Mesothelial cell of epicardium (in vitro differentiated cells): ENCODE data around the gene PCDHGB6. TPM values are rescaled to one million over a fixed set of nuclear protein-coding genes. Genes with fewer than 3 reads are reported as not detected.

Source experiments
- DNase-seq, 2 experiments: peaks; one replicate each; pipeline ENCODE4 v3.0.0; 2021; ENCODE audit warnings: low spot score in 2 of 2; ENCODE audit not compliant: unreplicated experiment in 2 of 2
- H3K27ac Mint-ChIP-seq: 2 replicates; pipeline ENCODE4 v1.8.0; 2021; ENCODE audit warnings: mixed read lengths
- H3K27me3 Mint-ChIP-seq: 2 replicates; pipeline ENCODE4 v1.8.0; 2021; ENCODE audit warnings: low read depth, mixed read lengths
- H3K36me3 Mint-ChIP-seq: 2 replicates; pipeline ENCODE4 v1.8.0; 2021; ENCODE audit warnings: mixed read lengths
- H3K4me1 Mint-ChIP-seq: 2 replicates; pipeline ENCODE4 v1.8.0; 2021; ENCODE audit warnings: mixed read lengths
- H3K4me3 Mint-ChIP-seq: 2 replicates; pipeline ENCODE4 v1.8.0; 2021; ENCODE audit warnings: mild to moderate bottlenecking, moderate library complexity, mixed read lengths
- H3K9me3 Mint-ChIP-seq: 2 replicates; pipeline ENCODE4 v1.8.0; 2021; ENCODE audit warnings: mixed read lengths
- total RNA-seq: library from RNA; stranded (reverse); gene quantifications from 3 replicates; pipeline ENCODE4 v1.2.1, GENCODE V29; 2021
- TF ChIP-seq, protein P1 (sequence below): fragments of 200-600 bp; sonication (generic); IDR thresholded peaks from one replicate; pipeline ENCODE4 v1.5.0; 2021; ENCODE audit warnings: antibody characterized with exemption; ENCODE audit not compliant: unreplicated experiment

The PCDHGB6 gene
- total RNA-seq, 1 donor from 2014 or later: 75.7 TPM

- Mint-ChIP-seq H3K4me3 (no peak overlapping the region), H3K27ac (peak overlapping the region; percentile 17), H3K9me3 (peaks cover 53% of the 10 kb centered on the region), H3K4me1 (no peaks in the 10 kb centered on the region), H3K36me3 (peaks cover 77% of the 10 kb centered on the region), H3K27me3 (no peaks in the 10 kb centered on the region)
- TF ChIP-seq, protein P1, sequence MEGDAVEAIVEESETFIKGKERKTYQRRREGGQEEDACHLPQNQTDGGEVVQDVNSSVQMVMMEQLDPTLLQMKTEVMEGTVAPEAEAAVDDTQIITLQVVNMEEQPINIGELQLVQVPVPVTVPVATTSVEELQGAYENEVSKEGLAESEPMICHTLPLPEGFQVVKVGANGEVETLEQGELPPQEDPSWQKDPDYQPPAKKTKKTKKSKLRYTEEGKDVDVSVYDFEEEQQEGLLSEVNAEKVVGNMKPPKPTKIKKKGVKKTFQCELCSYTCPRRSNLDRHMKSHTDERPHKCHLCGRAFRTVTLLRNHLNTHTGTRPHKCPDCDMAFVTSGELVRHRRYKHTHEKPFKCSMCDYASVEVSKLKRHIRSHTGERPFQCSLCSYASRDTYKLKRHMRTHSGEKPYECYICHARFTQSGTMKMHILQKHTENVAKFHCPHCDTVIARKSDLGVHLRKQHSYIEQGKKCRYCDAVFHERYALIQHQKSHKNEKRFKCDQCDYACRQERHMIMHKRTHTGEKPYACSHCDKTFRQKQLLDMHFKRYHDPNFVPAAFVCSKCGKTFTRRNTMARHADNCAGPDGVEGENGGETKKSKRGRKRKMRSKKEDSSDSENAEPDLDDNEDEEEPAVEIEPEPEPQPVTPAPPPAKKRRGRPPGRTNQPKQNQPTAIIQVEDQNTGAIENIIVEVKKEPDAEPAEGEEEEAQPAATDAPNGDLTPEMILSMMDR: no peak
- DNase-seq: no peak
Observed at GRCh38 chr5:141419074-141419880, 11.5 kb downstream of the PCDHGB6 start.

DNA sequence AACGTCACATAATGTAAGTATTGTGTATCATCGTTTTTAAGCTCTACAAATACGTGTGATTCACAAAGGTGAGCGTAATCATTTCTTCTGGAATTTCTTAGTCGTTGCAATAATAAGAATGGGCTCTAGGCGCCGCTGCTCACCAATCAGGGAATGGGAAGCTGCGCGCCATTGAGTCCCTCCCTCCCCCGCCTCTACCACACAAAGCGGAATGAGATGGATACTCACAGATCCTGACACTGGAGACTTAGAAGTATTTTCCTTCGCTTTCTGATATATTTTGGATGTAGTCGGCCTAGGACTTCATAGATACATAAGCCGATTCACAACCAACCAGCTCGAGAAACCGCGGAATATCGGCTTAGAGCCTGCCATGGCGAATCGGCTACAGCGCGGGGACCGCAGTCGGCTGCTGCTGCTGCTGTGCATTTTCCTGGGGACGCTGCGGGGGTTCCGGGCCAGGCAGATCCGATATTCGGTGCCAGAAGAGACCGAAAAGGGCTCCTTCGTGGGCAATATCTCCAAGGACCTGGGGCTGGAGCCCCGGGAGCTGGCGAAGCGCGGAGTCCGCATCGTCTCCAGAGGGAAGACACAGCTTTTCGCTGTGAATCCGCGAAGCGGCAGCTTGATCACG lies 13.2 kb downstream of the PCDHGB6 start, which contains the start of gene PCDHGA11:
PCDHGA11 (plus strand) TSS at position 197 of the 634 bp plus-strand sequence; CDS start at position 374, 177 bp downstream.
- no peaks in the 10 kb centered on the region for H3K27me3 Mint-ChIP-seq
- H3K36me3 Mint-ChIP-seq: peaks cover 80% of the 10 kb centered on the region
- TF ChIP-seq, protein P1: no peak
- no peak for DNase-seq
- peaks cover 58% of the 10 kb centered on the region for H3K9me3 Mint-ChIP-seq
- no peak within 1 kb of the TSS for H3K4me3 Mint-ChIP-seq
- no peak within 1 kb of the TSS for H3K27ac Mint-ChIP-seq
- H3K4me1 Mint-ChIP-seq: no peaks in the 10 kb centered on the region

GRCh38 chr5:141421489-141421855 lies 13.7 kb downstream of the PCDHGB6 start:
- Mint-ChIP-seq H3K4me1 (no peaks in the 10 kb centered on the region), H3K27me3 (no peaks in the 10 kb centered on the region), H3K9me3 (peaks cover 58% of the 10 kb centered on the region), H3K36me3 (peaks cover 81% of the 10 kb centered on the region), H3K27ac (no peak overlapping the region), H3K4me3 (no peak overlapping the region)
- no peak for DNase-seq
- TF ChIP-seq, protein P1: no peak

DNA sequence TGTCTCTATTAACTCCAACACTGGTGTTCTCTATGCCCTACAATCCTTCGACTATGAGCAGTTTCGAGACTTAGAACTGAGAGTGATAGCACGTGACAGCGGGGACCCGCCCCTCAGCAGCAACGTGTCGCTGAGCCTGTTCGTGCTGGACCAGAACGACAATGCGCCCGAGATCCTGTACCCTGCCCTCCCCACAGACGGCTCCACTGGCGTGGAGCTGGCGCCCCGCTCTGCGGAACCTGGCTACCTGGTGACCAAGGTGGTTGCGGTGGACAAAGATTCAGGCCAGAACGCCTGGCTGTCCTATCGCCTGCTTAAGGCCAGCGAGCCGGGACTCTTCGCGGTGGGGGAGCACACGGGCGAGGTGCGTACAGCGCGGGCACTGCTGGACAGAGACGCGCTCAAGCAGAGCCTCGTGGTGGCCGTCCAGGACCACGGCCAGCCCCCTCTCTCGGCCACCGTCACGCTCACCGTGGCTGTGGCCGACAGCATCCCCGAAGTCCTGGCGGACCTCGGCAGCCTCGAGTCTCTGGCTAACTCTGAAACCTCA lies 15.0 kb downstream of the PCDHGB6 start:
- Mint-ChIP-seq H3K27me3 (no peaks in the 10 kb centered on the region), H3K9me3 (peaks cover 62% of the 10 kb centered on the region), H3K4me3 (no peak overlapping the region), H3K4me1 (no peaks in the 10 kb centered on the region), H3K36me3 (peaks cover 84% of the 10 kb centered on the region), H3K27ac (no peak overlapping the region)
- no peak for DNase-seq
- TF ChIP-seq, protein P1: no peak

DNA sequence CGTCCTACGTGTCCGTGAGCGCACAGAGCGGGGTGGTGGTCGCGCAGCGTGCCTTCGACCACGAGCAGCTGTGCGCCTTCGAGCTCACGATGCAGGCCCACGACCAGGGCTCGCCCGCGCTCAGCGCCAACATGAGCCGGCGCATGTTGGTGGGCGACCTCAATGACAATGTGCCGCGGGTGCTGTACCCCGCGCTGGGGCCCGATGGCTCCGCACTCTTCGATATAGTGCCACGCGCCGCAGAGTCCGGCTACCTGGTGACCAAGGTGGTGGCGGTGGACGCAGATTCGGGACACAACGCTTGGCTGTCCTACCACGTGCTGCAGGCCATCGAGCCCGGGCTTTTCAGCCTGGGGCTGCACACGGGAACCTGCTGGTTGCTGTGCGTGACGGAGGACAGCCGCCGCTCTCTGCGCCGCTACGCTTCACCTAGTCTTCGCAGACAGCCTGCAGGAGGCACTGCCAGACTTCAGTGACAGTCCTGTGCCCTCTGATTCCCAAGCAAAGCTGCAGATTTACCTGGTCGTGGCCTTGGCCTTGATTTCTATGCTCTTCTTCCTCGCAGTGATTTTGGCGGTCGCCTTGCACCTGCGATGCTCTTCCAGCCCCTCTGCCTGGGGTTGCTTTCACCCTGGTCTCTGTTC lies 20.1 kb downstream of the PCDHGB6 start:
- H3K36me3 Mint-ChIP-seq: peaks cover 69% of the 10 kb centered on the region
- H3K27ac Mint-ChIP-seq: no peak overlapping the region
- H3K4me3 Mint-ChIP-seq: no peak overlapping the region
- no peaks in the 10 kb centered on the region for H3K4me1 Mint-ChIP-seq
- TF ChIP-seq, protein P1: no peak
- no peaks in the 10 kb centered on the region for H3K27me3 Mint-ChIP-seq
- H3K9me3 Mint-ChIP-seq: peaks cover 61% of the 10 kb centered on the region
- no peak for DNase-seq
